GM18861 (cell line): Measurements from ENCODE around the gene MYRIP.
"Not testable (repeated sequence)": the region's sequence is repeated elsewhere in the genome, so short reads cannot be mapped to it uniquely, and the experiment has no call there.

Source experiments
- ATAC-seq: cut with Tn5 transposase; IDR thresholded peaks from one replicate; pipeline ENCODE4 v1.9.1; 2021; ENCODE audit not compliant: unreplicated experiment

Gene MYRIP

GRCh38 chr3:40262331-40262730 is 452.9 kb downstream of the MYRIP start:
- no peak for ATAC-seq

DNA sequence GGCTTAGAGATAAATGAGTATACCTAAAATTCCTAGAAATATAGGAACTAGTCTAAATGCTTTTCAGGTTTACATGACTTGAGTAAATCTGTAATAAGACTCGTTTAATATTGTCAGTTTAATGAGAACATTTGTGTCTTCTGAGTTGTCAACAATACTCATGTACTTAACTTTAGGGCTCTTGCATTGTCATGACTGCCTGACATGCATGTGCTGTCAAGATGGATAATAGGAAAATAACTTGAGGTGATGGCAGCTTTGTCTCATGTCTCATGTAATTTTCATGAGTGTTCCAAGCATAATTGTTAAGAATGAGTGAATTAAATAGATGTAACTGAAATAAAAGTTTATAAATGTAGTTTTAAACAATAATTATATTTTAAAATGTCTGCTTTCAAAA is 455.0 kb downstream of the MYRIP start:
- ATAC-seq = no peak

DNA sequence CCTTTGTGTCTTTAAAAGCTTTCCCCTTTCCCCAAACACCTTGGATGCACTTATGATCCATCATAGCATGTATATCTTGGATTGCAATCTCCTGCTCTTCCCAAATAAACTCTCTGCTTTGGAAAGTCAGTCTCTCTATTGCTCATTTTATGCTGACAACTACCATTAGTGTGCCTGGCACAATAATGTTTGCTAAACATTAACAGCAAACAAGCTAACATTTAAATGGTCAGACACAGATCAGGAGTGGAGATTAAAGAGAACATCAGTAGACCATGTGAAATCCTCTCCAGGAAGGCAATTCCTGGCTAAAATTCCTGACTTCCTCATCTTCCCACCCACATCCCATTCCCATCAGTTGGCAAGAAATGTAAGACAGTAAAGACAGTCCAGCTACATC is 455.8 kb downstream of the MYRIP start:
- ATAC-seq = no peak

DNA sequence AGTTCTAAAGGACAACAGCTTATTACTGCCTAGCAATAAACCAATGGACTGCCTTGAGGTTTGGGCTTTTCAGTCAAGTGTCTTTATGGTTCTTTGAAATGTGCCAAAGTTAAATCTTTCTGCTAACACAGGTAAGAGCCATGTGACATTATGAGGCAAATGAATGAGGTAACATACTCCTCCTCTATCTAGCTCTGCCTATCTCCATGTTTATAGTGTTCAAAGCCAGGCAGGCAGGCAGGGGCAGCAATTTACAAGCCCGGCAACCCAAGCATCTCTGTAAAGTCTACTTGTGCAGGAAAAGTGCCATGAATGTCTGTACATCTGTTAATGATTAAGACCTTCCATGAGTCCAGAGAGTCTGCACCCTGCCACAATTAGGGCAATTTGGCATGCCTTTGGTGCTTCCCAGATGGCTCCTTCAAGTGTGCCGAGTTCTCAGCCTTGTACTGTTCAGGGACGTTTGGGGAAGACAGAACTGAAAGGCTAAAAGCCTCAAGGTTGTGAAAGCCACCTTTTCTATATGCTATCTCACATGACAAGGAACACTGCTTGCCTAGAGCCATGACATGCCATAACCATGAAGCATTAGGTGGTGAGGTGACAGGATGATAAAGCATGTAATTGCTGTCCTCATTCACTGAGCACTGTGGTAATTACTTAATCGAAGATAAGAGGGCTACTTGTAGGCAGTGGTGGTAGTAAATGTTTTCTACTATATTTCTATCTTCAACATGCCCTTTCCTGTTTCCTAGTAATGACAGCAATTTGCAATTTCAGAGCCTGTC is 458.7 kb downstream of the MYRIP start:
- ATAC-seq = no peak

DNA sequence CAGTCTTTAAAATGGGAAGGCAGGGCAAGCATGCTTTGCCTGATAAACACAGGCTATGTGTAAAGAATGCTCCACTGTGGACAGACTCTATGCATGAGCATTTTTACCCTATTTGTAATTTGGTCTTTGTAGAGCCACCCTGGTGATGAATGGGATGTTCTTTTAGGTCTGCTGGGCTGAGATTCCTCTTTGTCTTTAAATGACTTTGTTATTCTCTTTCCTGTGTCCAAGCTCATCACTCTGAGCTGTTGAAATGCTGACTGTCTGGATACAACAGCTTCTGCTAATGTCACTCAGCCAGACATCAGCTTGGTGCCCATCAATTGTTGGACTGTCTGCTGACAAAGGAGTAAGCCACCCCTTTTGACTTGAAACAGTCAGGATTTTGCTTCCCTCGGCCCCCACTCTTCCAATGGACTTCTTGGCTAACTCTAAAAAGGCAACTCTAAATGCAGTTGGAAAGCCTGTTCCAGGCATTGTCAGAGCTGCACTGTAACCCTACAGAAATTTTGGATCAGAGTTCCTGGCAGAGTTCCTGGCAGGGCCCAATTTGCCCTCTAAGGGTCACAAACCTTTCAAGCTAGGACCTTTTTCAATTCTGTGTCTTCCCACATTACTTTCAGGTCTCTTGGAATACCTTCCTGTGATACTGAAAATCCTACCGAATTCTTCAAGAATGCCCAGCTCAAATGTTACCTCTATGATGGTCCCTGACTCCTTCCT is 459.6 kb downstream of the MYRIP start:
- ATAC-seq = no peak

DNA sequence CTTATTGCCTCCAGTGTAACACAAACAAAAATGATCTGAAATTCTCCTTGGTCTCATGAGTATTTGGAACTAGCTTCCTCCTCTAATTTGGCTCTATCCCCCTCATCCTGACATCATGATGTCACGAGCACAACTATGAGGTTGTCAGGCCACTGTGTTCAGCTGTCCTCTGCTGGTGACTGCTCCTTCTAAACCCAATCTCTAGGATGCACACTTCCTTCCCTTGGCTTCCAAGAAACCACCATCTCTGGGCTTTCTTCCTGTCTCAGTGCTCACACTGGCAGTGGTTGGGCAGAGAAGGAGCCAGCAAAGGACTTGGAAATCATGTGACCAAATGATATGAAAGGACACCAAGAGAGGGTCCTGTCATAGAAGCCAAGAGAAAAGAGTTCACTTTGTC is 469.4 kb downstream of the MYRIP start:
- no peak for ATAC-seq

DNA sequence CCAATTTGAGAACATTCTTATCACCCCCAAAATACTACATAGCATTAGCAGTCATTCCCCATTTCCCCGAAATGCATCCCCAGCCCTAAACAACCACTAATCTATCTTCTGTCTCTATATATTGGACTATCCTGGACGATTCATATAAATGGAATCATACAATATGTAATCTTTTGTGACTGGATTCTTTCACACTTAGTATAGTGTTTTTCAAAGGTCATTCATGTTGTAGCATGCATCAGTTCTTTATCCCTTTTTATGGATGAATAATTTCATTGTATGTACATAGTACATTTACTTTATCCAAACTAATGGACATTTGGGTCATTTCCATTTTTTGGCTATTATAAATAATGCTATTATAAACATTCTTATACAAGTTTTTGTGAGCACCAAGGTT is 472.6 kb downstream of the MYRIP start:
- no peak for ATAC-seq

DNA sequence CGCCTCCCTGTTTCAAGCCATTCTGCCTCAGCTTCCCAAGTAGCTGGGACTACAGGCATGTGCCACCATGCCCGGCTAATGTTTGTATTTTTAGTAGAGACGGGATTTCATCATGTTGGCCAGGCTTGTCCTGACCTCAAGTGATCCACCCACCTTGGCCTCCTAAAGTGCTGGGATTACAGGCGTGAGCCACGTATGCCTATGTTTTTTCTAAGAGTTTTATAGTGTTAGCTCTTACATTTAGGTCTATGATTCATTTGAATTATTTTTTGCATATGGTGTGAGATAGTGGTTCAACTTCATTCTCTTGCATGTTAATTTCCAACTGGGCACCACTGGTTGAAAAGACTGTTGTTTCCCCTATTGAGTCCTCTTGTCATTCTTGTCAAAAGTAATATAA is 473.6 kb downstream of the MYRIP start:
- not testable (repeated sequence) for ATAC-seq

- ATAC-seq = no peak
Observed at GRCh38 chr3:40287248-40287647, 477.8 kb downstream of the MYRIP start.

DNA sequence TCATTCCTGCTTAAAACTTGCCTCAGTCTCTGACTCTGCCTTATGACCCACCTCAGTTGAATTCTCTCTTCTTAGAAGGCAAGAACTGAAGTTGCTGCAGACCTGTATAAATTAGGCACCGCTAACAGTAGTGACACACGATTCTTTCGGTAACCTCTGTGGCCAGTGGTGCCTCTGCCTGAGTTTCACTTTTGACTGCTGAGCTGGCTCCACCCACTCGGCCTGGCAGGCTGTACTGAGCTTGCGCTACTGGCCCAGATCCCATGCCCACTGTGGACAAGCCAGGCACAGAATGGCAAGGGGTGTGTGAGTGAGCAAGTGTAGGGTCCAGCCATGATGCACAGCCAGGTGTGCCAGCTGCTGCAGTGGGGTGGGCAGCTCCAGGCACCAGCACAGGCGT is 481.0 kb downstream of the MYRIP start:
- ATAC-seq = no peak

- no peak for ATAC-seq
Observed at GRCh38 chr3:40291471-40291870, 482.1 kb downstream of the MYRIP start.

DNA sequence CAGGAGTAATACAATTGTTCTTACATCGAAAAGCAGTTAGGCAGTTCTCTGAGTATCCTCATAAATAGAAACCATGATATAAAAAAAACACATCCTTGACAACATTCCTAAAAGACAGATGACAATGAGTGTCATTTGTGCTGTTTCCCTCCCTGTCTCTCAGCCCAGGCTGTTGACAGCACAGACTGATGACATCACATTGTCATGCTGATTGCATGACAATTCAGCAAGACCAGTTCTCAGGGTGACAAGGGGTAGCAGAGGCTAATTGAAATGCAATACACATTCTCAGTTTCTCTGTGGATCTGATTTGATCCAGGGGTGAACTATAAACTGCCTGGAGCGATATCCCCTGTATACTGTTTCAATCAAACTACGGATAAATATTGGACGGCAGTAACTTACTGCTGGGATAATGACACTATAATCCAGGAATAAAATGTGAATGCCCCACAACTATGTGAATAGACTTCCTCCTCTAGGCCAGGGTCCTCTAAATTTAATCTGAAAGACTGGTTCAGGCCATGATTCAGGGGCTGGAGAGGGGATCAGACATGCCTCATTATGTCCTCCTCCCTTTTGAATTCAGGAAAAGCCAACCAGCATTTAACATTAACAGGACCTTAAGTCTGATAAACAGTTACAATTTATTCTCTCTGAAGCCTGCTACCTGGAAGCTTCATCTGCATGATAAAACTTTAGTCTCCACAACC is 483.4 kb downstream of the MYRIP start:
- no peak for ATAC-seq

GRCh38 chr3:40294434-40294833 is 485.0 kb downstream of the MYRIP start:
- no peak for ATAC-seq

- no peak for ATAC-seq
Observed at GRCh38 chr3:40298075-40298474, 488.7 kb downstream of the MYRIP start.

DNA sequence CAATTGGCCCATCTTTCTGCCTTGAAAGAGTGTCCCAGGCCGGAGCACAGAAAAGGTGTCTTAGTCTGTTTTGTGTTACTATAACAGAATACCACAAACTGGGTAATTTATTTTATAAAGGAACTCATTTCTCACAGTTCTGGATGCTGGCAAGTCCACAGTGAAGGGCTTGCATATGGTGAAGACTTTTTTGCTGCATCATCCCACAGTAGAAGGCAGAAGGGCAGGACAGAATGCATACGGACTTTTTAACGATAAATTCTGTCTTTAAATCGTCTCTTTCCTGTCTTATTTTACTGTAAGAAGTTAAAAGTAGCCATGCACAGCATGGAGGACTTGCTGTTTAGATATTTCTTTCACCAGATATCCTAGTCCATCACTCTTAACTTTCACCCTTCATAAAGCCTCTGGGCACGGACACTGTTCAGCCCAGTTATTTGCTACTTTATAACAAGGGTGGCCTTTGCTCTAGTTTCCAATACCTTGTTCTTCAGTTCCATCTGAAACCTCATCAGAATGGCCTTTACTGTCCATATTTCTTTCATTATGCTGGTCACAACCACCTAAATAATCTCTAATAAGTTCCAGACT is 489.8 kb downstream of the MYRIP start:
- ATAC-seq = no peak

DNA sequence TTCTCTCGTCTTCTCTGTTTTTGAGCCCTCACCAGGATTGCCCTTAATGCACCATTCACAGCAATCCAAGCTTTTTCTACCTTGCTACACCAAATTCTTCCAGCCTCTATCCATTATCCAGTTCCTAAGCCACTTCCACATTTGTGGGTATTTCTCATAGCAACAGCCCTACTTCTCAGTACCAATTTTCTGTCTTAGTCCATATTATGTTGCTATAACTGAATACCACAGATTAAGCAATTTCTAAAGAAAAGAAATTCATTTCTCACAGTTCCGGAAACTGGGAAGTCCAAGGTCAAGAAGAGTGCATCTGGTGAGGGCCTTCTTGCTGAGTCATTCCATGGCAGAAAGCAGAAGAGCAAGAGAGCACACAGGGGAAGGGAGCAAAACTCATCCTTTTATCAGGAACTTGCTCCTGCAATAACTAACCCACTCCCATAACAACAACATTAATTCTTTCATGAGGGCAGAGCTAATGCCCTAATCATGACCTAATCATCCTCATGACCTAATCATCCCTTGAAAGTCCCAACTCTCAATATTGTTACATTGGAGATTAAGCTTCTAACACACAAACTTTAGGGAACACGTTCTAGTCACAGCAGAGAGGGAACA is 490.4 kb downstream of the MYRIP start:
- no peak for ATAC-seq

DNA sequence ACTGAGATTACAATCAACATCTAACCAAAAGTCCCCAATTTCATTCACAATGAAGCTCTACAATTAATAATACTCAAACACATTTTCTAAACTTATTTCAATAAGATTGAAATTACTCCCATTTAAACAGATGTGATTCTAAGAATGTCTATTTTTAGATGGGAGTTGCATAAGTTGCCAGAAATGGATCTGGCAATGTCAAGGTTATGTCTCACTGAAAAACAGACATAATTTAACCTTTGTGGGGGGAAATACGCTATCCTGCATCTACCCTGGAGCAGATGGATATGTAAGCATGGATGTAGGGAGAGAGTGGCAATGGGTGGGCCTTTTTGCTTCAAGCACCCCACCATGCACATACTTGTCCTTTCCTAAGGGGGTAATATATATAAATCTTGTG is 493.4 kb downstream of the MYRIP start:
- no peak for ATAC-seq

GRCh38 chr3:40304352-40304751 is 494.9 kb downstream of the MYRIP start:
- no peak for ATAC-seq

GRCh38 chr3:40306336-40306735 is 496.9 kb downstream of the MYRIP start:
- ATAC-seq = no peak

DNA sequence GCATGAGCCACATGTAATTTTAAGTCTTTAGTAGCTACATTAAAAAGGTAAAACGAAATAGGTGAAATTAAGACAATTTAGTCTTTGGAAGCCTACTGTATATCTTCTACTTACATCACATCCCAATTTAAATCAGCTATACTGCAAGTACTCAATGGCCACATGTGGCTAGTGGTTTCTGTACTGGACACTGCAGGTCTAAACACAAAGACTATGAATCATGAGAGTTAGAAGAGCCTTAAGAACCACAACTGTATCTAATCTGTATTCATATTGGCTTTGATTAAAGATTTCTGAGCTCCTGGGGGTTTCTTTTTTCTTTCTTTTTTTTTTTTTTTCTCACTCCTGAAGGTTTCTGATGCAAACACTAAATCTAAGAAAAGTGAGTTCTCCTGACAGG is 497.8 kb downstream of the MYRIP start:
- ATAC-seq = no peak

DNA sequence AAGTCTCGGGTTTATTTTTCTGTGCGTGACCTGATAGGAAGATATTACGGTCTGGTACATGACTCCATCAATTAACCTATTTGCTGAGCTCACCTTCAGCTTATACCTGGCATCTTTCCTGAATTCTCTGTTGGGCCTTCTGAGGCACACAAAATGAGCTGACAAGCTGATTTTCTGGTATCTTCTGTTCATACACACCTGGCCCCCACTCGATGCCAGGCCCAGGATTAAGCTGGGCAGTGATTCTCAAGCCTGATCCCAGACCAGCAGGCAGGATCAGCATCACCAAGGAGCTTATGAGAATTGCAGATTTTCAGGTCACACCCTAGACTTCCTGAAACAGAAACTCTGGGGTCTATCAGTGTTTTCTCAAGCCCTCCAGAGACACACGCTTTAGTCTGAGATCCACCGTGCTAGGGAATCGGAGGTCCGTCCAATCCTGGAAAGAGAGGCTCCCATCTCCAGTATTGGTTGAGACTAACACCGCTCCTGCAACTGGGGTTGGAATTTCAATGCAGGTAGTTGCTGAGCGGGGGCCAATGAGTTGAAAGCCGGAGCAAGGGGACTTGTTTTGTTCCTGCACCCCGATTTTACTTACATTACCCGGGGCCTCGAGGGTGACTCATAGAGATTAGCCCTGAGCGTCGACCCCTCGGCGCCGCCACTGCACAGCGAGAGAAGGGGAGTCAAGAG is 499.5 kb downstream of the MYRIP start:
- ATAC-seq = no peak
